ENCODE results near the gene MDM2.
"Not testable (repeated sequence)": the region's sequence is repeated elsewhere in the genome, so short reads cannot be mapped to it uniquely, and the experiment has no call there.

Gene MDM2

DNA sequence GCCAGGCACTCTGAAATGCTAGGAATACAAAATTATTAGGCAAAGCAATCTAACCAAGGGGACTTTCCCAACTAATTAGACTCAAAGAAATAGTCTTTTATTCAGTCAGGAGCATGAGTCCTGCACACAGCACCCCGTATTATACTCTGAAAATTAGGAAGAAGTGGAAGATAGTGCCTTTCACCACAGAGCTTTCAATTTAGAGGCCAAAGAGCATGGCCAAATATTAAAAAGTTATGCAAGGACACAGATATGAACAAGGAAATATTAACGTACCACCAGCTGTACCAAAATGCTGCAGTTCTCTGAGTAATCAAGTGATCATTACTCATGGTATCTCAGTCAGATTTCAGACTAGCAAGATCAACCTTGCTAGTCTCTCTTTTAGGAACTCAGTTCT, 22.6 kb upstream of the MDM2 start:
- H3K4me3 ChIP-seq (ENCODE audit: low read depth, low read length): no peak overlapping the region

DNA sequence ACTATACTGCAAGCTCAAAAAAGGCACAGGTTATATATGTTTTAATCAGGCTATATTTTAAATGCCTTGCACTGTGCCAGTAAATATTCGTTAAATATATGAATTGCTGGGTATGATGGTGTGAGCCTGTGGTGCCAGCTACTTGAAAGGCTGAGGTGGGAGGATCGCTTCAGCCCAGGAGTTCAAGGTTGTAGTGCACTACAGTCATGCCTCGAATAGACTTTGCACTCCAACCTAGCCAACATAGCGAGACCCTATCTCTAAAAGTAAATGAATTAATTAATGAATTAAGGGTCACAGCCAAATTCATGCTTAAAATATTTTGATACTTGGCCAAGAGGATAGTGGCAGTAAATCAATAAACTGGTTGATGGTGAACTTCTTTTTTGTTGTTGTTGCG, 22.2 kb upstream of the MDM2 start:
- no peak overlapping the region for H3K4me3 ChIP-seq (ENCODE audit: low read depth, low read length)

DNA sequence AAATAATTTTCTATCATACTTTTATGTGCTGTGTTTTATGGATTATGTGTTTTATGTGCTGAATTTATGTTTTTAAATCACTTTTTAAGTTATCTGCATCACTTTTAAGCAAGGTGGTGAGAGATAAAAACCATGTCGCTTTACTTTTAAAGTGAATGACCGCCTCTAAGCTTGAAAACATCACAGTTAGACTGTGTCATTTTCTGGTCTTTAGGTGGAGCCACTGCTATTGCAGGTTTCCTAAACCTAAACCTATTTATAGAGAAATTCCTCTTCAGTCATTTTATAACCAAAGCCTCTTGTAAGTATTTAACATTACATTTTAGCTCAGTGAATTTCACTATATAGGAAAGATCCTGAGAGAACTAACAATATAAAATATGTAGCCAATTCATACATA, 21.0 kb upstream of the MDM2 start:
- no peak overlapping the region for H3K4me3 ChIP-seq (ENCODE audit: low read depth, low read length)

DNA sequence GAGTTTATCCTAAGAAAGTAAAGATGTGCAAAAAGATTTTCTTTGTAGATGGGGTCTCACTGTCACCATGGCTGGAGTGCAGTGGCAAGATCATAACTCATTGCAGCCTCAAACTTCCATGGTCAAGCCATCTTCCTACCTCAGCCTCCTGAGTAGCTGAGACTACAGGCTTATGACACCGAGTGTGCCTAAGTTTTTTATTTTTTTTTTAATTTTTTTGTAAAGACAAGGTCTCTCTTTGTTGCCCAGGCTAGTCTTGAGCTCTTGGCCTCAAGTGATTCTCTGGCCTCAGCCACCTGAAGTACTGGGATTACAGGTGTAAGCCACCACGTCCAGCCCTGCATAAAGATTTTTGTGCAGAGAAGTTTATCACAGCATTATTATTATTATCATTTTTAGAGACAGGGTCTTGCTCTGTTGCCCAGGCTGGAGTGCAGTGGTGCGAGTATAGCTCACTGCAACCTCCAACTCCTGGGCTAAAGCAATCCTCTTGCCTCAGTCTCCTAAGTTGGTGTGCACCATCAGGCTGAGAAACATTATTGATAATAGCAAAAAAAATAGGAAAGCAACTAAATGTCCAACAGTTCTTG, 19.3 kb upstream of the MDM2 start:
- no peak overlapping the region for H3K4me3 ChIP-seq (ENCODE audit: low read depth, low read length)

DNA sequence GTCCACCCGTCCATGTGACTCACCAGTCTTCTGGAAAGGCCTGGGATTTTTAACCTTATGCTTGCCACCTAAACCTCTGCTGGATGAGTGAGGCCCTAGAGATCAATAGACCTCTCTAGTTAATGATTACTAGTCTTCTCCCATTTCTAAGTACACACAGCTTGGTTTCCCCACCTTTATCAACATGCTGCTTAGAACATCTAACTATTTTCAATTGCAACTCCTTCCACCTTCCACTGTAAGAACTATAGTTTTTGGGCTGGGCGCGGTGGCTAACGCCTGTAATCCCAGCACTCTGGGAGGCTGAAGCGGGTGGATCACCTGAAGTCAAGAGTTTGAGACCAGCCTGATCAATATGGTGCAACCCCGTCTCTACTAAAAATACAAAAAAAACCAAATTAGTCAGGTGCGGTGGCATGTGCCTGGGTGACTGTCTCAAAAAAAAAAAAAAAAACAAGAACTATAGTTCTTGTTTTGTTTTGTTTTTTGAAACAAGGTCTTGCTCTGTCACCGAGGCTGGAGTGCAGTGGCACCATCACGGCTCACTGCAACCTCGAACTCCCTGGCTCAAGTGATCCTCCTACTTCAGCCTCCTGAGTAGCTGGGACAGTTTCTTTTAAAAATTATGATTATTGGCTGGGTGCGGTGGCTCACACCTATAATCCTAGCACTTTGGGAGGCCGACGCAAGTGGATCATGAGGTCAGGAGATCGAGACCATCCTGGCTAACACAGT, 18.7 kb upstream of the MDM2 start:
- no peak overlapping the region for H3K4me3 ChIP-seq (ENCODE audit: low read depth, low read length)

DNA sequence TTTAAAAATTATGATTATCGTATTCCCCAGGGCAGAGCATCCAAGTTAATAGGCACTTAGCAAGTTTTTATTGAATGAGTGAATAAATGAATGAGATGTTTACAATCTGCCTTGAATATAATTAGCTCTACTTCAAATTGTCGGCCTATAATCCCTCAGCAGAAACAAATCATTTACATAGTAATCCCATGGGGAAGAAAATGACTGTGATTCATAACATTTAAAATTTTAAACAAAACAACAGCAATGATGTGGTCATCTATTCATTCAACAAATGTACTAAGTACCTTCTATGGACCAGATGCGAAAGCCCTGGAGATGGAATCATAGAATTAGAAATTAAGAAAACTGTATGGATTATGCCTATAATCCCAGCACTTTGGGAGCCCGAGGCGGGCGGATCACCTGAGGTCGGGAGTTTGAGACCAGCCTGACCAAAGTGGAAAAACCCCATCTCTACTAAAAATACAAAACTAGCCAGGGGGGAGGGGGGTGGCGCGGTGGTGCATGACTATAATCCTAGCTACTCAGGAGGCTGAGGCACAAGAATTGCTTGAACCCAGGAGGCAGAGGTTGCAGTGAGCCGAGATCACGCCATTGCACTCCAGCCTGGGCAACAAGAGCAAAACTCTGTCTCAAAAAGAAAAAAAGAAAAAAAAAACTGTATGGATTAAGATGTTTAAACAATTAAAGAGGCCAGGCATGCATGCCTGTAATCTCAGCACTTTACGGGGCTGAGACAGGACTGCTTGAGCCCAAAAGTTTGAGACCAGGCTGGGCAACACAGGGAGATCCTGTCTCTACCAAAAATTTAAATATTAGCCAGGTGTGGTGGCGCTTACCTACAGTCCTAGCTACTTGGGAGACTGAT, 17.7 kb upstream of the MDM2 start:
- no peak overlapping the region for H3K4me3 ChIP-seq (ENCODE audit: low read depth, low read length)

DNA sequence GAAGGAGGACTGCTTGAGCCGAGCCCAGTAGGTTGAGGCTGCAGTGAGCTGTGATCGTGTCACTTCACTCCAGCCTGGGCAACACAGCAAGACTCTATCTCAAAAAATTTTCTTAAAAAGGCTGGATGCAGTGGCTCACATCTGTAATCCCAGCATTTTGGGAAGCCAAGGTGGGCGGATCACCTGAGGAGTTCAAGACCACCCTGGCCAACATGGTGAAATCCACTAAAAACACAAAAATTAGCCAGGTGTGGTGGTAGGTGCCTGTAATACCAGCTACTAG, 17.1 kb upstream of the MDM2 start:
- no peak overlapping the region for H3K4me3 ChIP-seq (ENCODE audit: low read depth, low read length)

DNA sequence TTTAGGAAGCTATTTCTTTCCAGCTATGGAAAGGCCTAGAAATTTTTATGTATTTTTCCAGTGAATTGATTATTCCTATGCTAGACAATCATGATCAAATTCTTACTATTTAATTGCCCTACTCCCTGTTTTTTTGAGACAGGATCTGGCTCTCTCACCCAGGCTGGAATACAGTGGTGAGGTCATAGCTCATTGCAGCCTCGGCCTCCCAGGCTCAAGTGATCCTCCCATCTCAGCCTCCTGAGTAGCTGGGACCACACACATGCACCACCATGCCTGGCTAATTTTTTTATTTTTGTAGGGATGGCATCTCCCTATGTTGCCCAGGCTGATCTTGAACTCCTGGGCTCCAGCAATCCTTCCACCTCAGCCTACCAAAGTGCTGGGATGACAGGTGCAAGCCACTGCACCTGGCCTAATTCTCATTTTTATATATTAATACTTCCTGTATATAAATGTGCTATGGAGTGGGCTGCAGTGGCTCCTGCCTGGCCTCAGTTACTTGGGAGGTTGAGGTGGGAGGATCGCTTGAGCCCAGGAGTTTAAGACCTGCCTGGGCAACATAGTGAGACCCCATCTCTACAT, 16.0 kb upstream of the MDM2 start:
- no peak overlapping the region for H3K4me3 ChIP-seq (ENCODE audit: low read depth, low read length)

DNA sequence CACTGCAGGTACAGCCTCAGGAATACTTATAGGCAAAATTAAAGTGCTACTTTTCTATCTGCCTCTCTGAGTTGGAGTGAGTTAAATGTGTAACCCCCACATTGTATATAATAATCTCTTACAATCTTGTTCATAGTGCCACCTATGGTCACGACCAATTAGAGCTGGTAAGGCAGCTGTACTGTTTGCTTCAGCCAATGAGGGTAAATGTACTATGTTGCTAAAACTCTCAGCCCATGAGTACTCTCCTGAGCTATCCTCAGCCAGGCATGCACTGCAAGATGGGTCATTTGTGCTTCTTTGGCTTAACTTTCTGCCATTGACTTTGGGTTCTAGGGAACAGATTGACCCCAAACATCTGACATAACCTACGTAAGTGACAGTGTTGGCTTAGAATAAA, 15.0 kb upstream of the MDM2 start:
- H3K4me3 ChIP-seq (ENCODE audit: low read depth, low read length): no peak overlapping the region

DNA sequence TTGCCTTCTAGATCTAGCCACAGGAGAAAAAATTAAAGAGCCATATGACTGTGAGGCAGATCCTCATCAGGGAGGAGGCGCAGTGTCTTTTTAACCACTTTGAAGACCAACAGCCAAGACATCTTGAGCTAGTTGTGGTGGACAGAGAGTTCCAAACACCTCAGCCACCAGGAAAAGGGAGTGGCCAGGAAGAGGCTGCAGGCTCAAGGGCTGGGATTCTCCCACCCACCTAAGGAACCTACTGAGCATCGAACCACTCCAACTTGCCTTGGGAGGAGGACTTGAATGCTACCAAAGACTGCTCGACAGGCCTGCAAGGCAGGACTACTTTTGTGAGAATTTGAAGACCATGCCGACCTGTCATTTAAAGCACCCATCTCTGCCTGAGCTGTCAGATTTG, 14.5 kb upstream of the MDM2 start:
- no peak overlapping the region for H3K4me3 ChIP-seq (ENCODE audit: low read depth, low read length)

DNA sequence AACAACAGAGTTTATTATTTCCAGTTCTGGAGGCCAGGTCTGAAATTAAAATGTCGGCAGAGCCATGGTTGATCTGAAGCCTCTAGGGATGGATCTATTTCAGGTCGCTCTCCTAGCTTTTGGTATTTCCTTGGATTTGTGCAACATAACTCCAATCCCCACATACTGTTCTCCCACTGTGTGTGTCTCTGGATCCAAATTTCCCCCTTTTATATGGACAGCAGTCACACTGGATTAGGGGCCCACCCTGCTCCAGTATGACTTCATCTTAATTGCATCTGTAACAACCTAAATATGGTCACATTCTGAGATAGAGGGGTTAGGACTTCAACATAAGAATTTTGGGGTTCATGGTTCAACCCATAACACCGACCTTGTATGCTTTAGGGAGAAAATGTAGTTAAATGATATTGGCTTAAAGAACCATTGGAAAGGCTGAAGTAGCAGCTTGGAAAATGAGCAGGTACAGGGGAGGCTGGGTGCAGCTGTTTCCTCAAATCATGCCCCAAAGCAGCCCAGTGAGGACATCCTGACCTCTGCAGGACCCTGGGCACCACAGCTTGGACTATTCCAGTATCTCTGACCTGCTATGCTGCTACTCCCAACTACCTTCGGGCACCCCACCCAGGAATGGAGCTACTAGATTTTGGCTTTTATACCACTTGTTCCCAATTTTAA, 13.9 kb upstream of the MDM2 start:
- H3K4me3 ChIP-seq (ENCODE audit: low read depth, low read length): no peak overlapping the region

DNA sequence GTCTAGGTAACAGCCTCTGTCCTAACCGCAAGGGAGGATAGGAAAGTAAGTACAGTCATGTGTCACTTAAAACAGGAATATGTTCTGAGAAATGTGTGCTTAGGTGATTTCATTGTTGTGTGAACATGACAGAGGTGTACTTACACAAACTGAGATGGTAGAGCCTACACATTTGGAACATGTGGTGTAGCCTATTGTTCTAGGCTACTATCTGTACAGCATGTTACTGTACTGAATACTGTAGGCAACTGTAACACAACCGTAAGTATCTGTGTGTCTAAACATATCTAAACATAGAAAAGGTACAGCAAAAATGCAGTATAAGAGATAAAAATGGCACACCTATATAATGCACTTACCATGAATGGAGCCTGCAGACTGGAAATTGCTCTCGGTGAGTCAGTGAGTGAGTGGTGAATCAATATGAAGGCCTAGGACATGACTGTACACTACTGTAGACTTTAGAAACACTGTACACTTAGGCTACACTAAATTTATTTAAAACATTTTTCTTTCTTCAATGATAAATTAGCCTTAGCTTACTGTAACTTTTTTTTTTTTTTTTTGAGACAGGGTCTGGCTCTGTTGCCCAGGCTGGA, 13.2 kb upstream of the MDM2 start:
- no peak overlapping the region for H3K4me3 ChIP-seq (ENCODE audit: low read depth, low read length)

DNA sequence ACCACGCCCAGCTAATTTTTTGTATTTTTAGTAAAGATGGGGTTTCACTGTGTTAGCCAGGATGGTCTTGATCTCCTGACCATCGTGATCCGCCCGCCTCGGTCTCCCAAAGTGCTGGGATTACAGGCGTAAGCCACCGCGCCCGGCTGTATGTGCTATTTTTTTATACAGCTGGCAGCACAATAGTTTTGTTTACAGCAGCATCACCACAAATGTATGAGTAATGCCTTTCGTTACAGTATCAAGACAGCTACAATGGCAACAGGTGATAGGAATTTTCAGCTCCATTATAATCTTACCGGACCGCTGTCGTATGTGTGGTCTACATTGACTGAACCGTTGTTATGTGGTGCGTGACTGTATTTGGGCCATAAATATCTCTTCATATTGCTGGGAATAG, 11.6 kb upstream of the MDM2 start:
- H3K4me3 ChIP-seq (ENCODE audit: low read depth, low read length): no peak overlapping the region

DNA sequence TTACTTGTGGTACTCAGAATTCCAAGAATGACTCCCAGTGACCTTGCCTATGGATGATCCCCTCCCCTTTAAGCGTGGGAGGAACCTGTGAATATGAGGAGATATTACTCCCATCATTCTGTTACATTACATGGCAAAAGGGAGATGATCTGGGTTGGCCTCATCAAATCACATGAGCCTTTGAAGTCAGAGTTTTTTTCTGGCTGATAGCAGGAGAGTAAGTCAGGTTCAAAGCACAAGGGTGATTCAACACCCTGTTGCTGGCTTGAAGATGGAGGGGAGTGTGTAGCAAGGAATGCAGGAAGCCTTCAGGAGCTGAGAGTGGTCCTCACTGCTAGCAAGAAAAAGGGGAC, 9.1 kb upstream of the MDM2 start:
- H3K4me3 ChIP-seq (ENCODE audit: low read depth, low read length): no peak overlapping the region

DNA sequence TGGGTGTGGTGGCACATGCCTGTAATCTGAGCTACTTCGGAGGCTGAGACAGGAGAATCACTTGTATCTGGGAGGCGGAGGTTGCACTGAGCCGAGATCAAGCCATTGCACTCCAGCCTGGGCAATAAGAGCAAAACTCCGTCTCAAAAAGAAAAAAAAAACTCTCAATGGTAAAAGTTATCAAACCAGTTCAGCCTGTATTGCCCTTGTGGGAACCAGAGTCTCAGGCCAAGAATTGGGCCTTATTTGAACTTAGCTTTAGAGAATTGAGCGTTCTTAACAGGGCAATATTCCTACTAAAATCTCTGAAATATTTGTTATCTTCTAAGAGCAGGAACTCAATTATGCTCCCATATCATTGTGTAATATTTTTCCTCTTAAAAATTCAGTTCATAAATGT, 7.7 kb upstream of the MDM2 start:
- no peak overlapping the region for H3K4me3 ChIP-seq (ENCODE audit: low read depth, low read length)

DNA sequence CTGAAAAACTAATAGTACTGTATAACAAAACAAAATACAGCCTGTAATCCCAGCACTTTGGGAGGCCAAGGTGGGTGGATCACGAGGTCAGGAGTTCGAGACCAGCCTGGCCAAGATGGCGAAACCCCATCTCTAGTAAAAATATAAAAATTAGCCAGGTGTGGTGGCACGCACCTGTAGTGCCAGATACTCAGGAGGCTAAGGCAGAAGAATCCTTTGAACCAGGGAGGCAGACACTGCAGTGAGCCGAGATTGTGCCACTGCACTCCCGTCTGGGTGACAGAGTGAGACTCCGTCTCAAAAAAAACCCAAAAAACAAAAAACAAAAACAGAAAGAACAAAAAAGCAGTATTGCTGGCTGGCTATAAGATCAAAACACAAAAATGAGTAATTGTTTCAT, 6.9 kb upstream of the MDM2 start:
- H3K4me3 ChIP-seq (ENCODE audit: low read depth, low read length): not testable (repeated sequence)

DNA sequence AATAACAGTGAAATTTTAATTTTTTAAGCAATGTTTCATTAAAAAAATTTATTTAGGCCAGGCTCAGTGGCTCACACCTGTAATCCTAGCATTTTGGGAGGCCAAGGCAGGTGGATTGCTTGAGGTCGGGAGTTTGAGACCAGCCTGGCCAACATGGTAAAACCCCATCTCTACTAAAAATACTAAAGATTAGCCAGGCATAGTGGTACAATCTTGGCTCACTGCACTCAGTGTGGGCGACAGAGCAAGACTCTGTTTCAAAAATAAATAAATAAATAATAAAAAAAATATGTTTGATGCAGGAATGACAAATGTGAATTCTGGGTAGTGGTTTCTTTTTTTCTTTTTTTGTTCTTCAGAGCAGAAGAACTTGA, 5.6 kb upstream of the MDM2 start:
- H3K4me3 ChIP-seq (ENCODE audit: low read depth, low read length): not testable (repeated sequence)

DNA sequence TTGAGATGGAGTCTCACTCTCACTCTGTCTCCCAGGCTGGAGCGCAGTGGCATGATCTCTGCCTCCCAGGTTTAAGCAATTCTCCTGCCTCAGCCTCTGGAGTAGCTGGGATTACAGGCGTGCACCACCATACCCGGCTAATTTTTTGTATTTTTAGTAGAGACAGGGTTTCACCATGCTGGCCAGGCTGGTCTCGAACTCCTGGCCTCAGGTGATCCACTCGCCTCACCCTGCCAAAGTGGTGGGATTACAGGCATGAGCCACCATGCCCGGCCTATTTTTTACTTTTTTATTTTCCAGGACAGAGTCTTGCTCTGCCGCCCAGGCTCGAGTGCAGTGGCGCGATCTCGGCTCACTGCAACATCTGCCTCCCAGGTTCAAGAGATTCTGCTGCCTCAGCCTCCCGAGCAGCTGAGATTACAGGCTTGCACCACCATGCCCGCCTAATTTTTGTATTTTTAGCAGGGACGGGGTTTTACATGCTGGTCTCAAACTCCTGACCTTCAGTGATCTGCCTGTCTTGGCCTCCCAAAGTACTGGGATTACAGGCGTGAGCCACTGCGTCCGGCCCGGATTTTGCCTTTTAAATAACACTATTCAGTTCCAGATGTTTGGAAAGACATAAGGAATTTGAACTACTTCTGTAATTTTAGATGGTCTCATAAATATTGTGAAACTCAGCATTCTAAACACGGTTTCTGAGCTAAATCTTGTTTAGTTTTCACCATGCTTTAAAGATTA, 4.9 kb upstream of the MDM2 start:
- not testable (repeated sequence) for H3K4me3 ChIP-seq (ENCODE audit: low read depth, low read length)

DNA sequence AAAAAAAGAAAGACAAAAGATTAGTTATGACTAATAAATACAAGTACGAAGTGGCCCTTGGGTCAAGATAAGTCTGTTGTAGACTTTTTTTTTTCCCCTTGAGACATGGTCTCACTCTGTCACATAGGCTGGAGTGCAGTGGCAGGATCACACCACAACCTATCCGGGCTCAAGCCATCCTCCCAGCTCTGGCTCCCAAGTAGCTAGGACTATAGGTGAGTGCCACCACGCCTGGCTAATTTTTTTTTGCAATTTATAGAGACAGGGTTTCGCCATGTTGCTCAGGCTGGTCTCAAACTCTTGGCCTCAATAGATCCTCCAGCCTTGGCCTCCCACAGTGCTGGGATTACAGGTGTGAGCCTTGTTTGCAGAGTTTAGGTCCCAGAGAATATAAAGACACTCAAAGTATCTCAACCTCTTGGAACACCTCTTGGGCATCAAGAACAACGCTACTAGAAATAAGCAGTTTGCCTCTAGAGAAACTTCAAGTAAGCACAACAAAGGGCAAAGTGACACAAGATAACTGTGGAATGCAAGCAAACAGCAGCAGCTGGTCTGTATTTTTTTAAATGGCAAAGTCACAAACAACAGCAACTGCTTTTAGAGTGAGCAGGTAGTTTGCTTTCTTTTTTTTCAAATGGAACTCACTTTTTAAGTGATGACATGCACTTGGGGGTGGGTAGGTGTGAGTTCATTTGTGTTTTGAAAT, 3.9 kb upstream of the MDM2 start:
- no peak overlapping the region for H3K4me3 ChIP-seq (ENCODE audit: low read depth, low read length)
